Esophagus (tissue), 2 donors: ENCODE measurements around the gene LIME1. TPM values are rescaled to one million over a fixed set of nuclear protein-coding genes. Genes with fewer than 3 reads are reported as not detected.

ENCODE experiments used
- H3K27ac ChIP-seq, 2 donors: one replicate each; pipeline ENCODE4 v1.5.1; 2013; ENCODE audit warnings: low read depth in 2 of 2, mild to moderate bottlenecking in 2 of 2, inconsistent platforms in 1 of 2, low read length in 1 of 2, moderate library complexity in 1 of 2
- H3K27me3 ChIP-seq, 2 donors: one replicate each; pipeline ENCODE4 v1.6.1; 2013; ENCODE audit warnings: low read length in 2 of 2, control low read depth in 1 of 2, mild to moderate bottlenecking in 1 of 2; ENCODE audit not compliant: insufficient read depth in 2 of 2, control insufficient read depth in 1 of 2
- H3K36me3 ChIP-seq, 2 donors: one replicate each; pipeline ENCODE4 v1.6.1; 2013; ENCODE audit warnings: low read length in 1 of 2; ENCODE audit not compliant: control insufficient read depth in 2 of 2, insufficient read depth in 2 of 2
- H3K4me1 ChIP-seq, 2 donors: one replicate each; pipeline ENCODE4 v1.6.1; 2013; ENCODE audit warnings: low read length in 1 of 2; ENCODE audit not compliant: control insufficient read depth in 2 of 2, insufficient read depth in 2 of 2
- H3K4me3 ChIP-seq, 2 donors: one replicate each; pipeline ENCODE4 v1.5.1; 2013; ENCODE audit warnings: low read length in 2 of 2, mild to moderate bottlenecking in 2 of 2, low read depth in 1 of 2, moderate library complexity in 1 of 2
- H3K9me3 ChIP-seq, 2 donors: one replicate each; pipeline ENCODE4 v1.6.1; 2013; ENCODE audit warnings: mild to moderate bottlenecking in 2 of 2, low read depth in 1 of 2, low read length in 1 of 2, moderate library complexity in 1 of 2; ENCODE audit not compliant: control insufficient read depth in 2 of 2, insufficient read depth in 1 of 2
- WGBS, 2 donors: extraction: QIAGEN DNeasy Blood & Tissue Kit; methylation state at CpG; one replicate each; pipeline ENCODE4 v1.1.7; 2013; 5-methylcytosine and 5-hydroxymethylcytosine counted together
- polyA plus RNA-seq, 2 donors: library from polyadenylated mRNA; stranded (reverse); fragments of 200-250 nt; gene quantifications; one replicate each; pipeline ENCODE4 v1.2.3, GENCODE V29; 2013
- donor health status: healthy with polysubstance abuse.
- donor health status: Bipolar disorder and iron deficiency.

Gene LIME1
- polyA plus RNA-seq, 2 donors = 12.6 to 24.5 TPM

DNA sequence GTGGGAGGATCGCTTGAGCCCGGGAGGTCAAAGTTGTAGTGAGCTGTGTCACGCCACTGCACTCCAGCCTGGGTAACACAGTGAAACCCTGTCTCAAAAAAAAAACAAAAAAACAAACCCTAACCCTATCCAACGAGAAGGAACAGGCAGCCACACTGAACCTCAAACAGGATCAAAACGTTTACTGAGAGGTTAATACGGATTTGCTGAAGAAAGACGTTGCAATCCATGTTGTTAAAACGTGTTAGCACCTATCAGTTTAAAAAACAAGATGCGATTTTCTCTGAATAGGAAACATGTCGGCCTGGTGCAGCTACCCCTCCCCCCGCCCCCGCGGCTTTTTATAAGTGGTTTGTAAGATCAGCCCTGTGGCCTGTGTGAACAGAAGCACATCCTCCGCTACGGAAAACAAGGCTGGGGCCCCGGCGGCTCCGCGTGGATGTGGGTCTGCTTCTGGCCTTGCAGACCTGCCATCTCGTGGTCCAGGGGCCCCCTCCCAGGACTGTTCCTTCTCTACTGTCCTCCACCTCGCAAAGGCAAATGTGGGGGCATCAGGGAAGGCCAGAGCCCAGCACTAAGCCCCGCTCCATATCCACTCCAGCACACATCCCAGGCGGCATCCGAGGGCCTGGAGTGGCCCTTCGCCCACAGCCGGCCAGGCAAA, 14.5 kb downstream of the LIME1 start:
- Histone ChIP-seq H3K4me1 (no peaks in the 10 kb centered on the region), H3K9me3 (no peaks in the 10 kb centered on the region), H3K27ac (no peak overlapping the region), H3K27me3 (no peaks in the 10 kb centered on the region), H3K36me3 (no peaks in the 10 kb centered on the region), H3K4me3 (no peak overlapping the region)
- WGBS, 2 donors = 60 to 64% methylated on average over 26 of the region's 26 CpGs

DNA sequence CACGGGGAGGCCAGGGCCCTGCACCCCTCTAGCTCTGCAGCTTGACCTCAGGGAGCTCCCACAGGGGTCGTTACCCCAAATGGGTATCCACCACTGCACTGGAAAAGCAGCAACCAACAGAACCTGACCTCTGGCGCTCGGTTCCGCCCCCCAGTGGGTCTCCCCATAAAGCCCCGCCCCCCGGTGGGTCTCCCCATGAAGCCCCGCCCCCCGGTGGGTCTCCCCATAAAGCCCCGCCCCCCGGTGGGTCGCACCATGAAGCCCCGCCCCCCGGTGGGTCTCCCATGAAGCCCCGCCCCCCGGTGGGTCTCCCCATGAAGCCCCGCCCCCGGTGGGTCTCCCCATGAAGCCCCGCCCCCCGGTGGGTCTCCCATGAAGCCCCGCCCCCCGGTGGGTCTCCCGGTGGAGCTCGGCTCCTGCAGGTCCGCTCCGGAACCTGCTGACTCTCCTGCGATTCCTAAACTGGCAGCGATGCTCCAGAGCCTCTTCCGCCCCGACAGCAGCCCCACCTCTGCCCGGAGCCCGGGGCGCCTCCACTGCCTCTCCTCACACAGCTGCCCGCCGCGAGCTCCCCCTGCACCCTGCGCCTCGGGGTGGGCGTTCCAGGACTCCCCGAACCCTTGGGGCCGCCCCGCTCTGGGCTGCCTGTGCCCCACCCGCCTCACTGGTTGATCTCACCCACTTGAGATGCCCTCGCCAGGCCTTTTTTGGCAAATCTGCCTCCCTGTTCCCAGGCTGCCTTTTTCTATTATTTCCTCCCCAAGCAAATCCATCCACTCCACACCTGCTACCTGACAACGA, 15.2 kb downstream of the LIME1 start:
- H3K4me1 ChIP-seq = no peaks in the 10 kb centered on the region
- no peak overlapping the region for H3K4me3 ChIP-seq
- no peak overlapping the region for H3K27ac ChIP-seq
- H3K36me3 ChIP-seq = no peaks in the 10 kb centered on the region
- WGBS, 2 donors = 61 to 74% methylated on average over 38 to 42 of the region's 45 CpGs
- no peaks in the 10 kb centered on the region for H3K27me3 ChIP-seq
- H3K9me3 ChIP-seq = no peaks in the 10 kb centered on the region

DNA sequence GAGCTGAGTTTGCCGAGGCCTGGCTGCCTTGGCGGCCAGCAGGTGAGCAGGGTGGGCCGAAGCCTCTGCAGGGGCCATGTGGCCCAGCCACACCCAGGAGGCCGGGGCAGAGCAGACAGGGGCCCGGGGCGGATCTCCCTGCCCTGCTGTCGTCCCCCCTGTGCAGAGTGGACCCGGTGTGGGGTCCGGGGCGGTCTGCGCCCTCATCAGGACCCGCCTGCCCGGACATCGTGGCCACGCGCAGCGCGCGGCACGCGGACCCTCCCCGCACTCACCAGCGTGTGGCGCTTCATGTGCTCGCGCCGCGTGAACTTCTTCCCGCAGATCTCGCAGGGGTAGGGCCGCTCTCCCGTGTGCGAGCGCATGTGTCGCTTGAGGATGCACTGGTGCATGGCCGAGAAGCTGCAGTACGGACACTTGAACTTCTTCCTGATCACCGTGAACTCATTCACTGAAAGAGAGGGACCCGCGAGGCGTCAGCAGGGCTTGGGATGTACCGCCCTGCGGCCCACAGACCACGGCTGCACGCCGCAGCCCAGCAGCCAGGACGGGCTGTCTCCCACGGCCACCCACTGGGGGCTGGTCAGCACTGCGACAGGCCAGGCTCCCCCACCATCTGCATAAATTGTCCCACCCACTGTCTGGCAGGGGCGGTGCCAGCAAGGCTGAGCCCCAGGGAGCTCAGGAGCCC, 16.1 kb downstream of the LIME1 start:
- H3K27ac ChIP-seq = no peak overlapping the region
- 91% methylated on average over 48 to 50 of the region's 50 CpGs for WGBS, 2 donors

DNA sequence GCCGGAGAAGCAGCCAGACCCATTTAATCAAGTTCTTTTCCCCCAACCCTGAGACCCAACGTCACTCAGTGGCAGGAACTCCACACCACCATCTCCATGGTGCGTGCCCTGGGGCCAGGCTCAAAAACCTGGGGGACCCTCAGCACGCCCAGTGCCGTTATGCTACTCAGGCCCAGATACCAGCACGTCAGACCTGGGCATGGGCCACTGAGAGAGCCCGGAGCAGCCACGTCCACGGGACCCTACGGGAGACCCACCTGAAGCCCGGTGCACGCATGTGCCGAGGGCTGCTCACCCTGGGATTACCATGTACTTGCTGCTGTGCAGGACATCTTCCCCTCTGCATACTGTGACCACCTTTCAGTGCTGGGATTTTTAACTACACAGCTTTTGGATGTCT, 16.9 kb downstream of the LIME1 start:
- Histone ChIP-seq H3K27me3 (no peaks in the 10 kb centered on the region), H3K4me1 (no peaks in the 10 kb centered on the region), H3K27ac (no peak overlapping the region), H3K4me3 (no peak overlapping the region), H3K36me3 (no peaks in the 10 kb centered on the region), H3K9me3 (no peaks in the 10 kb centered on the region)
- WGBS, 2 donors = 93% methylated on average over 13 of the region's 13 CpGs

More for the DNA sequence above, 16.1 kb downstream of the LIME1 start:
- Histone ChIP-seq H3K27me3 (no peaks in the 10 kb centered on the region), H3K36me3 (no peaks in the 10 kb centered on the region), H3K9me3 (no peaks in the 10 kb centered on the region), H3K4me1 (no peaks in the 10 kb centered on the region), H3K4me3 (no peak overlapping the region)

DNA sequence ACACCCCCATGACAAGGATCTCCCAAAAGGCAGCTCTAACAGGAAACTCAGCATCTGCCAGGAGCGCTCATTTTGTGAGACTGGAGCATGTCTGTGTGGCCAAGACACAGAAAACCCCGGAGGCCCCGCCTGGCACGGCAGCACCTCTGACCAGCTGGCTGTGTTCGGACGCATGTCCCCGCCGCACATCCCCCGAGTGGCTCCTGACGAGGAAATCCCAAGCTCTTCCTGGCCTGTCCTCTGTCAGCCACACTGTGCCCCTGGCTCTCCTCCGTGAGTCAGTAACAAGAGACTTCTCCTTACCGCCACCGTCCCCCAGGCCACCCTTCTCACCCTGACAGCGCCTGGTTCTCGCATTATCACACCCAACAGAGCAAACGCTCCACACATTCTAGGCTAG, 17.5 kb downstream of the LIME1 start:
- Histone ChIP-seq H3K27me3 (no peaks in the 10 kb centered on the region), H3K36me3 (no peaks in the 10 kb centered on the region), H3K27ac (no peak overlapping the region), H3K4me3 (no peak overlapping the region), H3K4me1 (no peaks in the 10 kb centered on the region), H3K9me3 (no peaks in the 10 kb centered on the region)
- 78 to 79% methylated on average over 16 of the region's 16 CpGs for WGBS, 2 donors

DNA sequence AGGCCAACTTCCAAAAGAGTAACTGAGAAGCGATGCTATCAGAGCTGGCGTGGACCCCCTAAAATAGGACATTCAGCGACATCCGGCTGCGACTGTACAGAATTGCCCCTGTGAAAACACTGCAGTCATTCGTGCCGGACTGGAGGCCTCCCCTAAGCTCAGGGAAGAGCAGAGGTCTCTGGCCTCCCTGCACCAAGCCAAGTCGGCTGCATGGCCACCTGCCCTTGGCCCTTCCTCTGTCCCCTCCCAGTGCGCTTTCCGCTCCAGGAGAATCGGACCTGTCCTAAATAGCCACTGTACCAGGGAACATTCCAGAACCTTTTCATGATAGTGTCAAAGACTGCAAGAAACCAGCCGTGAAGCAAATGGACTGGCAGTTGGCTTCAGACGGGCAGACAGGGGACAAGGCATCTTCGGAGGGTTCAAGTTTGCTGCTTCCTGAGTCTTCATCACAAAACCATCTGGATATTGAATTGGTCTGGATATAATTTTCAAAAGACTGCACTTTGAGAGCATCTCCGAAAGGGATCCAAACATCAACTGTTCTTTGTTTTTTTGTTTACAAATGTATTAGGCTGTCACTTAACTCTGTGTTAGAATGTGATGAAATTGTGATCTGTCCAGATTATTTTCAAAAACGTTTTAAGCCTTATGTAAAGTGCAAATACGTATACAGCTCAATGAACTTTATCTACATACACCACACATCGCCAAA, 19.6 kb downstream of the LIME1 start:
- H3K4me1 ChIP-seq = no peaks in the 10 kb centered on the region
- no peak overlapping the region for H3K4me3 ChIP-seq
- H3K36me3 ChIP-seq = no peaks in the 10 kb centered on the region
- H3K27ac ChIP-seq = no peak overlapping the region
- WGBS, 2 donors = 74 to 75% methylated on average over 18 of the region's 18 CpGs
- H3K9me3 ChIP-seq = no peaks in the 10 kb centered on the region
- no peaks in the 10 kb centered on the region for H3K27me3 ChIP-seq

DNA sequence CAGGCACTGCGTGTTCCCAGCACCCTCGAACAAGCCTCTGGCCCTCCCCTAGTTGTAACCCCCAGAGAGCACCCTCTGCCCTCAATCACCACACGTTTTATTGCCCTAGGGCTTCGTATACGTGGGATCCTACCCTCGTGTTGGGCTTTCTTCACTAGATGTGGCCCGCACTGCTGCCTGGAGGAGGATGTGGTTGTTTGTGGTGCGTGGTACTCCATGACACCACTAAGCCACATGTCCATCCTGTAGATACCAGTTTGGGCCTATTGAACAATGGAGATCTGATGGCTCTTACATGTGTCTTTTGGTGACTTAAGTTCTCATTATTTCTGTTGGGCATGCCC, 20.2 kb downstream of the LIME1 start:
- 49 to 53% methylated on average over 8 of the region's 8 CpGs for WGBS, 2 donors
- no peak overlapping the region for H3K4me3 ChIP-seq
- no peaks in the 10 kb centered on the region for H3K4me1 ChIP-seq
- no peaks in the 10 kb centered on the region for H3K36me3 ChIP-seq
- no peak overlapping the region for H3K27ac ChIP-seq
- no peaks in the 10 kb centered on the region for H3K27me3 ChIP-seq
- H3K9me3 ChIP-seq = no peaks in the 10 kb centered on the region

DNA sequence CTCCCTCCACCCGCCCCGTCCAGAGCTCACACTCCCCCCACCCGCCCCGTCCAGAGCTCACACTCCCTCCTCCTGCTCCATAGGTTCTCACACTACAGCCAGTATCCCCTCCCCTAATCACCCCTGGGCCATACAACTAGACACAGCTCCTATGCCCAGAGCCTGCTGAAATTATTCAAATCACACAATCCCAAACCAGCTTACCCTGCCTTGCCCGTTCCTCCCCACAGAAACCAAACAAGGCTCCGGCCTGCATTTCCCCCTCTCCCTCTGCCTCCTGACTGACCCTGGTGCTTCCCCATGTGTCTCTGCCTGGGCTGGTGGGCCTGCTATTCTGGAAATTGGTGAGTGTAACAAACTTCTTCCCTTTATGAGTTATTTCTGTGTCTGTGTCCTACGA, 21.7 kb downstream of the LIME1 start:
- H3K27ac ChIP-seq = no peak overlapping the region
- no peaks in the 10 kb centered on the region for H3K27me3 ChIP-seq
- WGBS, 2 donors = 83 to 96% methylated on average over 7 of the region's 7 CpGs
- no peak overlapping the region for H3K4me3 ChIP-seq
- no peaks in the 10 kb centered on the region for H3K9me3 ChIP-seq
- H3K4me1 ChIP-seq = no peaks in the 10 kb centered on the region
- H3K36me3 ChIP-seq = no peaks in the 10 kb centered on the region

DNA sequence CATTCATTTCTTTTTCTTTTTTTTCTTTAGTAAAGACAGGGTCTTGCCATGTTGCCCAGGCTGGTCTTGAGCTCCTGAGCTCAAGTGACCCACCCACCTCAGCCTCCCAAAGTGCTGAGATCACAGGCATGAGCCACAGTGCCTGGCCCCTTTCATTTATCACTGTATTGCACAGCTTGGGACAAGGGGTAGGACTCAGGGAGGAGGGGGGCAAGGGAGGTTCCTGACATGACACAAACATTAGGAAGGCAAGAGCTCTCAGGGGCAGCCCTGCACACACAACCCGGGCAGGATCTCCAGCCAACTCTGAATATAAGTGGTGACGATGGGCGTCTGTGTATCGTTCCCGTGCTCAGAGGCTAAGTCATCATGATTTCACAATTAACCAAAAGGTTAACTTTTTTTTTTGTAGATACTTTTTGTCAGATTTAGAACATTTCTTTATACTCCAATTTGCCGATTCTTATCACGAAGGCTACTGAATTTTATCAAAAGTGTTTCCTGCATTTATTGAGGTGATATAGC, 23.0 kb downstream of the LIME1 start:
- Histone ChIP-seq H3K9me3 (no peaks in the 10 kb centered on the region), H3K27me3 (no peaks in the 10 kb centered on the region), H3K4me3 (no peak overlapping the region), H3K27ac (no peak overlapping the region), H3K36me3 (no peaks in the 10 kb centered on the region), H3K4me1 (no peaks in the 10 kb centered on the region)
- 84 to 90% methylated on average over 7 of the region's 7 CpGs for WGBS, 2 donors
